Measurements from ENCODE around the gene DNMT3A. TPM values are rescaled to one million over a fixed set of nuclear protein-coding genes. Genes with fewer than 3 reads are reported as not detected.

DNMT3A gene
- total RNA-seq, 1 donor from 2014 or later: 35.6 TPM

DNA sequence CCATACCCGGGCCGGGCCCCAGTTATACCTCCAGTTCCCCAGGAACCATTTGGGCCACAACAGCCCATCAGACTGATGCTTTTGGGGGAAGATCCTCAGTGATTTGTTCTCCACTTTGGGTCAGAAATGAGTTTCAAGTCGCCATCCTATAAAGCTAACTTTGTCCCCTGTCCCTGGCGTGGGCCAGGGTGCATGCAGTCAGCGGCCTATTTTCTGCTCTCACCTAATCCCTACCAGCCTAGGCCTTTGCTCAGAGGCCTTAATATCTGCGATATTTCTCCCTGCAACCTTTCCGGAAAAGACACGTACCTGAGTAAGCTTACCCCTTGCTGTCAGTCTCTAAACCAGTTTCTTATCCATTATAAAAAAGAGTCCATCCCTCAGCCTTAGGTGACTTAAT is 7.2 kb downstream of the DNMT3A start:
- intact Hi-C loops (cut with DNase I): no loop called here
- Histone ChIP-seq H3K27me3 (ENCODE audit: low read depth) (no peaks in the 10 kb centered on the region), H3K9me3 (no peaks in the 10 kb centered on the region), H3K4me3 (no peak overlapping the region), H3K27ac (no peak overlapping the region), H3K36me3 (no peaks in the 10 kb centered on the region), H3K4me1 (peaks cover 33% of the 10 kb centered on the region)
- no peak for ATAC-seq
- no peak for TF ChIP-seq CTCF (IDR thresholded peaks at IDR 0.05)
- no peak for DNase-seq

- ATAC-seq: no peak
- peaks cover 29% of the 10 kb centered on the region for H3K4me1 ChIP-seq
- TF ChIP-seq CTCF (IDR thresholded peaks at IDR 0.05): no peak
These were observed 7.7 kb downstream of the DNMT3A start for GRCh38 chr2:25333981-25334380.

DNA sequence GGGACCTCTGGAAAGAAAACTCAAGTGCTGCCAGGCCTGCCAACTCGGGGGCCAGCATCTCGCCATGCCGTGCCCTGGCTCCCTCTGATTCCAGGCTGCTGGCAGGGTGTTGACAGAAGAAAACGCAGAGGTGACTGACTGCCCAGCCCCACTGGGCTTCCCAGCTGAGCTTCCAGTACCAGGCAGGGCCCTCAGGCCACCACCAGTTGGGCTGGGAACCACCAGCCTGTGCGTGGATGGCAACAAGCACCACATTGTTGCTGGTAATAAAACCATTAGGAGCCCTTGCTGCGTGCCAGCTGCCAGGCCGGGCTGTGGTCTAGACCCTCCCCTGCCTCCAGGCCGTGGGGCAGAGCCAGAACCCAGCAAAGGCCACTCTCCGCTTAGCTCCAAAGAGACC is 9.2 kb downstream of the DNMT3A start:
- Histone ChIP-seq H3K36me3 (no peaks in the 10 kb centered on the region), H3K4me1 (peaks cover 14% of the 10 kb centered on the region), H3K27me3 (ENCODE audit: low read depth) (no peaks in the 10 kb centered on the region), H3K9me3 (no peaks in the 10 kb centered on the region), H3K4me3 (no peak overlapping the region), H3K27ac (no peak overlapping the region)
- no peak for DNase-seq
- TF ChIP-seq CTCF (IDR thresholded peaks at IDR 0.05): no peak
- intact Hi-C loops (cut with DNase I): no loop called here
- ATAC-seq: no peak

More at GRCh38 chr2:25333981-25334380, 7.7 kb downstream of the DNMT3A start:
- Histone ChIP-seq H3K9me3 (no peaks in the 10 kb centered on the region), H3K27me3 (ENCODE audit: low read depth) (no peaks in the 10 kb centered on the region), H3K27ac (no peak overlapping the region), H3K36me3 (no peaks in the 10 kb centered on the region), H3K4me3 (no peak overlapping the region)
- no peak for DNase-seq
- intact Hi-C loops (cut with DNase I): no loop called here

DNA sequence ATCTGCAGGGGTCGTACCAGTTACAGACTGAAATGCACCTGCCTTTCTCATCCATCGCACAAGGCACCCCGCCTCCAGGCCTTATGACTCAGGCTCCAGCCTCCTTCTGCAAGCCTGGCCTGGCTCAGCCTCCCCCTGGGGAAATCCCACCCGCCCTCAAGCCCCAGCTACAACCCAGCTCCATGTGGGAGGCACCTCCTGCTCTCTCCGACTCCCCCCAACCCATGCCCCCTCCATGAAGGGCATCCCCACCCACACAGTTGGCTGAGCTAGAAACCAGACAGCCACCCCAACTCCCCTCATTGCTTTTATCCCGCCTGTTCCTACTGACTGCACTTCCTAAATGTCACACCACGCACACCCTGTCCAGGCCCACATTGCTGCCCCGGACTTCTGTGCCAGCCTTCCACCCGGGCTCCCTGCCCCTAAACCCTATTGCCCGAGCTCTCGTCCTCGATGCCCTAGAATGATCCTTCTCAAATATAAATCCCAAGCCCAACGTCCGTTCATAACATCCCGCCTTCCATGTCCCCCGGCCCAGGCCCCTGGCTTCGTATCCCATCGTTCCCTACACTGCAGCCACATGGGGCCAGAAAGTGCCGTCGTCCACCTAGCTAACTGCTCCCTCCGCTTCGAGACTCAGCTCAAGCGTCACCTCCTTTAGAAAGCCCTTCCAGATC is 9.9 kb downstream of the DNMT3A start:
- Histone ChIP-seq H3K27ac (no peak overlapping the region), H3K27me3 (ENCODE audit: low read depth) (no peaks in the 10 kb centered on the region), H3K9me3 (peaks cover 3% of the 10 kb centered on the region), H3K36me3 (no peaks in the 10 kb centered on the region), H3K4me1 (peaks cover 14% of the 10 kb centered on the region), H3K4me3 (no peak overlapping the region)
- intact Hi-C loops (cut with DNase I): no loop called here
- DNase-seq (no peak), ATAC-seq (no peak)
- TF ChIP-seq CTCF (IDR thresholded peaks at IDR 0.05): no peak

GRCh38 chr2:25330937-25331336 is 10.8 kb downstream of the DNMT3A start:
- intact Hi-C loops (cut with DNase I): no loop called here
- peaks cover 11% of the 10 kb centered on the region for H3K4me1 ChIP-seq
- no peaks in the 10 kb centered on the region for H3K27me3 ChIP-seq (ENCODE audit: low read depth)
- no peaks in the 10 kb centered on the region for H3K36me3 ChIP-seq
- no peak overlapping the region for H3K4me3 ChIP-seq
- ATAC-seq (no peak), DNase-seq (no peak)
- TF ChIP-seq CTCF (IDR thresholded peaks at IDR 0.05): no peak
- peaks cover 10% of the 10 kb centered on the region for H3K9me3 ChIP-seq
- H3K27ac ChIP-seq: no peak overlapping the region

Data from lower lobe of right lung (tissue), 2 donors.